Suprapubic skin (tissue), 4 donors: ENCODE measurements around the gene RBM19.

Experiments used
- POLR2A ChIP-seq, 2 donors: fragments of 450-650 bp; IDR thresholded peaks; one replicate each; pipeline ENCODE4 v1.6.1; 2017; ENCODE audit warnings: antibody characterized with exemption in 2 of 2, mild to moderate bottlenecking in 2 of 2, moderate library complexity in 2 of 2
- POLR2AphosphoS5 ChIP-seq, 3 donors: sonication (generic); formaldehyde crosslinking; IDR thresholded peaks; one replicate each; pipeline ENCODE4 v1.6.1; 2017; ENCODE audit warnings: antibody characterized with exemption in 3 of 3
- TF ChIP-seq, protein P1 (sequence below), 2 donors: fragments of 200-600 bp in 1 of 2; fragments of 450-650 bp in 1 of 2; sonication (generic) in 1 of 2; IDR thresholded peaks; one replicate each; pipeline ENCODE4 v1.5.1; 2016 to 2019; ENCODE audit warnings: antibody characterized with exemption in 2 of 2, mild to moderate bottlenecking in 1 of 2, moderate library complexity in 1 of 2

DNA sequence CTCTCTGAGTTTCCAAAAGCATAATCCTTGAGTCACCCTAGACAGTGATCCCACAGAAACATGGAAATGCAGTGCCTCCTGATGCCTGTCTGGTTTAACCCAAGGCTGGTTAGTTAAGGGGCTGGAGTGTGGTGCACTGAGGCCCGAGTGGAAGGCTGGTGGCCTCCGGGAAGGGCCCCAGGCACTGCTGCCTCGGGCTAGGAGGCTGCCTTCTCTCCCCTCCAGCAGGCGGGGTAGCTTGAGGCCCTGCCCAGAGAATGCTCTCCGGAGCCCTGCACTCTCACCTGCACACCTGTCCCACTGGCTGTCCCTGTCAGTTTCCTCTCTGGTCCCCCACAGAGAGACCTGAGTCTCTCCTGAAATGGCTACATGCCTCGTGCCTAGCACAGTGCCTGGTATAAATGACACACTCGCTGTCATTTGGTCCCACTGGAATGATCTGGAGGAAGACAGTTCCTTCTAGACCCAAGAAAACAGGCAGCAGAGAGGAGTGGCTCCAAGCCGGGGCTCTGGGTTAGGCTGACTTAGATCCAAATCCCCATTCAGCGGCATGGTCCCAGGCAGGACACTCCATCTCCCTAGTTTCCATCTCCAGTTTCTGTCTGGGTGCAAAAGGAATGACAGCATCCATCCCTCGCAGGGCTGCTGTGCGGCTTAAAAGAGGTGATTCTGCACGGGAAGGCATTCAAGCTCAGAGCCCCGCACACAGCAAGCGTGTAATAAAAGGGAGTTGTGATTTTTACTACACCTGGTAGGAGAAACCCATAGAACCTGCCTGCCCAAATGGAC, 54.0 kb downstream of the RBM19 start:
- TF ChIP-seq, protein P1, sequence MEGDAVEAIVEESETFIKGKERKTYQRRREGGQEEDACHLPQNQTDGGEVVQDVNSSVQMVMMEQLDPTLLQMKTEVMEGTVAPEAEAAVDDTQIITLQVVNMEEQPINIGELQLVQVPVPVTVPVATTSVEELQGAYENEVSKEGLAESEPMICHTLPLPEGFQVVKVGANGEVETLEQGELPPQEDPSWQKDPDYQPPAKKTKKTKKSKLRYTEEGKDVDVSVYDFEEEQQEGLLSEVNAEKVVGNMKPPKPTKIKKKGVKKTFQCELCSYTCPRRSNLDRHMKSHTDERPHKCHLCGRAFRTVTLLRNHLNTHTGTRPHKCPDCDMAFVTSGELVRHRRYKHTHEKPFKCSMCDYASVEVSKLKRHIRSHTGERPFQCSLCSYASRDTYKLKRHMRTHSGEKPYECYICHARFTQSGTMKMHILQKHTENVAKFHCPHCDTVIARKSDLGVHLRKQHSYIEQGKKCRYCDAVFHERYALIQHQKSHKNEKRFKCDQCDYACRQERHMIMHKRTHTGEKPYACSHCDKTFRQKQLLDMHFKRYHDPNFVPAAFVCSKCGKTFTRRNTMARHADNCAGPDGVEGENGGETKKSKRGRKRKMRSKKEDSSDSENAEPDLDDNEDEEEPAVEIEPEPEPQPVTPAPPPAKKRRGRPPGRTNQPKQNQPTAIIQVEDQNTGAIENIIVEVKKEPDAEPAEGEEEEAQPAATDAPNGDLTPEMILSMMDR (IDR thresholded peaks at IDR 0.05), result no peak
- TF ChIP-seq POLR2A (IDR thresholded peaks at IDR 0.05), result no peak
- no peak for TF ChIP-seq POLR2AphosphoS5 (IDR thresholded peaks at IDR 0.05)
